ENCODE data around the gene NCAPD3.

NCAPD3 gene

DNA sequence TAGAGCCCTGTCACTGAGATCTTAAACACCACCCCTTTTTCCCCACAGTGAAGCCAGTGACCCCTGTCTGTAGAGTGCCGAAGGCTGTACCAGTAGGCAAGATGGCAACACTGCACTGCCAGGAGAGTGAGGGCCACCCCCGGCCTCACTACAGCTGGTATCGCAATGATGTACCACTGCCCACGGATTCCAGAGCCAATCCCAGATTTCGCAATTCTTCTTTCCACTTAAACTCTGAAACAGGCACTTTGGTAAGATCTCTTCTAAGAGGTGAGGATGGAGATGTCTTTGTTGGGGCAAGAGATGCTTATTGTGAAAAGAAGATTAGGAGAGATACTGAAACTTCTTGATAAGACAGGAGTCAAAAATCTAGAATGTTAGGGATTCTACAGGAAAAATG, 79.0 kb downstream of the NCAPD3 start:
- Mint-ChIP-seq H3K9me3 (no peaks in the 10 kb centered on the region), H3K27ac (no peak overlapping the region), H3K4me1 (peaks cover 15% of the 10 kb centered on the region), H3K27me3 (no peaks in the 10 kb centered on the region), H3K4me3 (no peak overlapping the region)
- no peak for DNase-seq
- ATAC-seq: no peak

DNA sequence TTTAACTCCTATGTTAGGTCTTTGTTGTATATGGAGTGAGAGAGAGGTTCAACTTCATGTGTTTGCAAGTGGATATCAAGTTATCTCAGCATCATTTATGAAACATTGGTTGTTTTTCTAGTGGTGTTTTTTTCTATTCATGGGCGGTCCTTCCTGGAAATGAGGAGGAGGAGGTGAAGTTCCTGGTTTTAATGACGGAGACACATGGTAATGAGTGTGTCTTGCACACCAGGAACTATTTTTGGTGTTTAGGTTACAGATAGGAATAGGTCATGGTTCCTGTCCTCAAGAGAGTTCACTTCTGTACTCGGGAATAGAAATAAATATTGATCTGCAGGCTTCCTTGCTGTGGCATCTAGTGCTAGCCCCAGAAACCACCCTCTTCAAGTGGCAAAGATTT, 80.0 kb downstream of the NCAPD3 start:
- Mint-ChIP-seq H3K4me1 (peaks cover 23% of the 10 kb centered on the region), H3K9me3 (no peaks in the 10 kb centered on the region), H3K4me3 (no peak overlapping the region), H3K27ac (no peak overlapping the region), H3K27me3 (no peaks in the 10 kb centered on the region)
- ATAC-seq (no peak), DNase-seq (no peak)

DNA sequence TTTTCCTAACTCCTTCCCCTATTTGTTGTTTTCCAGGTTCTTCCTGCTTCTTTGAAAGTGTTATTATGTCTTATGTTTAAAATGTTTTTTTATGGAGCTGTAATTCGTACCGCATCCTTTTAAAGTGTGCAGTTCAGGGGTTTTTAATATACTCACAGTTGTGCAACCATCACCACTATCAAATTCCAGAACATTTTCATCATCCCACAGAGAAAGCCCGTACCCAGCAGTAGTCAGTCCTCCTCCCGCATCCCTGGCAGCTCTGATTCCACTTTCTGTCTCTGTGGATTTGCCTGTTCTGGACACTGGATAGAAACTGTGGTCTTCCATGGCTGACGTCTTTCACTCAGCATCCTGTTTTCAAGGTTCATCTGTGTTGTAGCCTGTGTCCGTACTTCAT, 81.2 kb downstream of the NCAPD3 start:
- Mint-ChIP-seq H3K27ac (peak overlapping the region in 1 of 2 donors; percentile 37), H3K9me3 (no peaks in the 10 kb centered on the region), H3K4me3 (no peak overlapping the region), H3K4me1 (peaks cover 23% of the 10 kb centered on the region), H3K27me3 (no peaks in the 10 kb centered on the region)
- no peak for ATAC-seq
- no peak for DNase-seq

DNA sequence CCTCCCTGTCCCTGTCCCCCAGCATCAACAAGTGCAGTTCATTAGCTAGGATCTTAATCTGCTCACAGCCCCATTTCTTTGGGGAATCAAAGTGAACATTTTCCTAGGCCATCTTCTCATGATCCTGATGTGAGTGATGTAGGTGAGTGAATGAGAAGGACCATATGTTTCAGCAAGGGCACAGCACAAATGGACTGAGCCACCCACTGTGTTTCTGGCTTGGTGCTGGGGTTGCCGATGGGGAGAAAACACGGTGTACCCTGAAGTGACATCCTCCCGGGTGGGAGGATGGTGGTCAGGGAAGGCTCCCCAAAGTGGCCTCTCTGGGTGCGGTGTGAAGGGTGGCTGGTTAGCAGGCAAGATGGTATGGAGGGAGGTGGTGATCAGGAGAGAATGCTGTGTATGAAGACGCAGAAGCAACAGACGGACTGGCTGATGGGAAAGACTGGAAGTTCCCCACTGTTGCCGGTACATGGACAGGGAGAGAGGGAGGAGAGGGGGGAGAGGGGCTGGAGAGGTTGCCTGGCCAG, 82.7 kb downstream of the NCAPD3 start:
- no peaks in the 10 kb centered on the region for H3K9me3 Mint-ChIP-seq
- H3K27ac Mint-ChIP-seq: no peak overlapping the region
- peaks cover 23% of the 10 kb centered on the region for H3K4me1 Mint-ChIP-seq
- no peaks in the 10 kb centered on the region for H3K27me3 Mint-ChIP-seq
- DNase-seq (no peak), ATAC-seq (peak; percentile 10)
- H3K4me3 Mint-ChIP-seq: no peak overlapping the region

DNA sequence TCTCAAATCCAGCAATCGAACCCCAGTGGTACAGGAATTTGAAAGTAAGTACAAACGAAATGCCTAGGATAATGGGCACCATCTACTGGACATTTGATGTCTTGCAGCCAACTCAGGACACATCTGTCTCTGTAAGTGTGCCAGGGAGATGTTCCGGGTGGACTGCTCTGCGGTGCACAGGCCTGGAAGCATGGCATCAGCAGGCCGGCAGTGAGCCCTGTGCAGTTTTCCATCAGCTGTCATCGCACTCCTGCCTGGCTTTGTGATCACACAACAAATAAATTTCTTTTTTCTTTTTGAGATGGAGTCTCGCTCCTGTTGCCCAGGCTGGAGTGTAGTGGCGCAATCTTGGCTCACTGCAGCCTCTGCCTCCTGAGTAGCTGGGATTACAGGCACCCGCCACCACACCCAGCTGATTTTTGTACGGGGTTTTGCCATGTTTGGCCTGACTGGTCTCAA, 83.9 kb downstream of the NCAPD3 start:
- DNase-seq: peak; percentile 50 to 52
- ATAC-seq: peak; percentile 82
- H3K4me1 Mint-ChIP-seq: peaks cover 23% of the 10 kb centered on the region
- no peak overlapping the region for H3K27ac Mint-ChIP-seq
- no peaks in the 10 kb centered on the region for H3K27me3 Mint-ChIP-seq
- H3K4me3 Mint-ChIP-seq: no peak overlapping the region
- no peaks in the 10 kb centered on the region for H3K9me3 Mint-ChIP-seq

DNA sequence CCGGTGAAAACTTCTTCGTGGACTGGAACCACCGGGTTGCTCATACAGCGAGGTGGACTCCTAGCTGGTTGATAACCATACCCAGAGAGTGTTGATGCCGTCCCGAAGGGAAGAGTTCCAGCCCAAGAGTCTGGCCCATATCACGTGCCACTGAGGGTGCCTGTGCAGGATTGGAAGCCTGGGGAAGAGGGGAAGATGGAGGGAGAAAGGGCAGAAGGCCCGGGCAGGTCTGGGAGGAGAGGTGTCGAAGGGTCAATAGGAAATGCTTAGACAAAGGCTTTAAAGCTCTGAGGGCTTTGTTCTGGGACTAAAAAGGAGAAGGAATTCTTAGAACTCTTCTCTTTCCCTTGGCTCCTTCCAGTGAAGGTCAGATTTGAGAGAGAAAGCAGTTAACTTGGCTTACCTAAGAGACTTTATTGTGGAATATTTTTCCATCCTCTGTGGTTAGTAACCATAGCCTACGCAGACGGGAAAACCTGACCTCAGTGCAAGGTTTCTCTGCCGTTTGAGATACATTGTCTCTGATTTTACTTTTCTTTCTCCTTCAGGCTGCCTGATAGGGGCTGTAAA, 84.4 kb downstream of the NCAPD3 start:
- no peak for DNase-seq
- ATAC-seq: no peak
- H3K4me1 Mint-ChIP-seq: peaks cover 21% of the 10 kb centered on the region
- no peaks in the 10 kb centered on the region for H3K9me3 Mint-ChIP-seq
- no peaks in the 10 kb centered on the region for H3K27me3 Mint-ChIP-seq
- H3K4me3 Mint-ChIP-seq: no peak overlapping the region
- peak overlapping the region in 1 of 2 donors; percentile 22 for H3K27ac Mint-ChIP-seq

DNA sequence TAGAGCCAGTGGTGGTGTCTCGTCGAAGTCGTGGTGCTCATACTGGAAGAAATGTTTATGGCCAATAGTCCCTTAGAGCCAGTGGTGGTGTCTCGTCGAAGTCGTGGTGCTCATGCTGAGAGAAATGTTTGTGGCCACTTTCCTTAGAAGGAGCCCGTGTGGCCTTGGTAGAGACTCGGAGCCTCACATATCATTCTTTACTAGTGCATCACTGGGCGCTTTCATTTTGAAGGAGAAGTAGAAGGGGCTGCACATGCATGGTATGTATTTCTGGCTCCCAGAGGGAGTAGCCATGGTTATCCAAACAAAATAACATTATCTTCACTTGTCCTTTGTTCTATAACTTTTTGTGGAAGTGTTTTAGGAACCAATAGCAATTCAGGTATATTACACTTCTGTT, 85.4 kb downstream of the NCAPD3 start:
- Mint-ChIP-seq H3K9me3 (peaks cover 0 to 4% of the 10 kb centered on the region in 2 donors), H3K27ac (no peak overlapping the region), H3K4me1 (peaks cover 11% of the 10 kb centered on the region), H3K4me3 (no peak overlapping the region), H3K27me3 (no peaks in the 10 kb centered on the region)
- no peak for DNase-seq
- no peak for ATAC-seq

DNA sequence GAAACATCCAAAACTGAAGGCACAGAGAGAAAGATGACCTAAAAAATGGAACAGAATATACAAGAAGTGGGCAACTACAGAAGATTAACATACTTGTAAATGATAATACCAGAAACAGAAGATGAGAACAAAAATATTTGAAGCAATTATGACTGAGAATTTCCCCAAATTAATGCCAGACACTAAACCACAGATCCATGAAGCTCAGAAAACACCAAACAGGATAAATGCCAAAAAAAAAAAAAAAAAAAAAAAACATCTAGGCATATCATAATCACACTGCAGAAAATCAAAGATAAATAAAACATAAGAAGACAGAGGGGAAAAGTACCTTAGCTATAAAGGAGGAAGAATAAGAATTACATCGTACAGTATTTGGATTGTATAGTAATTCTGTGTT, 89.6 kb downstream of the NCAPD3 start:
- Mint-ChIP-seq H3K27ac (no peak overlapping the region), H3K27me3 (no peaks in the 10 kb centered on the region), H3K9me3 (peaks cover 15 to 20% of the 10 kb centered on the region in 2 donors), H3K4me1 (peaks cover 2% of the 10 kb centered on the region), H3K4me3 (no peak overlapping the region)
- ATAC-seq (no peak), DNase-seq (no peak)

DNA sequence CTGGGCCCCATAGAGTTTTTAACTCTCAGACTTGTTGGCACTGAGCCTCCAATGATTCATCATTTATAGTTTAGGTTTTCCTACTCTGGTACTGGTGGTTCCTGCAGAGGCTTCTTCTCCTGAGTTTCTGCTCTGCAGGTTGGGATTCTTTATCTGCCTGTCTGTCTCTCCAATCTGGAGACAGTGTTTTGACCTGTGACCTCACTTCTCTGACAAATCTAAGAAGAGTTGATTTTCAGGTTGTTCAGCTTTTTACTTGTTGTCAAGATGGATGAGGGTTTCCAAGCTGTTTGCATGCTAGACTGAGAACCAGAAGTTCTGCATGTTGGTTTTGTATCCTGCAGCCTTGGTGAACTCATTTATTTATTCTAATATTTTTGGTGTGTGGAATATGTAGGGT, 91.0 kb downstream of the NCAPD3 start:
- H3K27ac Mint-ChIP-seq: no peak overlapping the region
- ATAC-seq (no peak), DNase-seq (no peak)
- H3K9me3 Mint-ChIP-seq: peaks cover 15 to 20% of the 10 kb centered on the region in 2 donors
- no peaks in the 10 kb centered on the region for H3K27me3 Mint-ChIP-seq
- H3K4me3 Mint-ChIP-seq: no peak overlapping the region
- H3K4me1 Mint-ChIP-seq: no peaks in the 10 kb centered on the region

DNA sequence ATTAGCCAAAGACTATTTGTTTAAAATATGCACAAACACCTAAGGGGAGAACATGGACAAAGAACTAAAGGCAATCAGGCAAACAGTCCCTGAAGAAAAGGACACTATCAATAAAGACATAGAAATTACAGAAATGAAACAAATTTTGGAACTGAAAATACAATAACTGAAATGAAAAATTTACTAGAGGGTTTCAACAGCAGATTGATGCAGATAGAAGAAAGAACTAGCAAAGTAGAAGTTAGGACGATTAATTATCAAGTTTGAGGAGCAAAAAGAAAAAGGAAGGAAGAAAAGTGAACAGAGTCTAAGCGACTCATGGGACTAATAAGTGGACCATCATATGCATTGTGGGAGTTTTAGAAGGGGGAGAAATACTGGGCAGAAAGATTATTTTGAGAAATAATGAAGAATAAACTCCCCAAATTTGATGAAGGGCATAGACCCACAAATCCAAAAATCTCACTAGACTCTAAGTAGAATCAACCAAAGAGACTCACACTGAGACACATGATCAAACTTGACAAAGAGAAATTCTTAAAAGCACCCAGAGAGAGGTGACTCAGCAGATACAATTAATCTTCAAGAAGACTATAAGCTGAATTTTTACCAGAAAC, 92.0 kb downstream of the NCAPD3 start:
- ATAC-seq: no peak
- no peak overlapping the region for H3K27ac Mint-ChIP-seq
- DNase-seq: no peak
- H3K4me1 Mint-ChIP-seq: no peaks in the 10 kb centered on the region
- no peak overlapping the region for H3K4me3 Mint-ChIP-seq
- no peaks in the 10 kb centered on the region for H3K27me3 Mint-ChIP-seq
- peaks cover 15 to 20% of the 10 kb centered on the region in 2 donors for H3K9me3 Mint-ChIP-seq

DNA sequence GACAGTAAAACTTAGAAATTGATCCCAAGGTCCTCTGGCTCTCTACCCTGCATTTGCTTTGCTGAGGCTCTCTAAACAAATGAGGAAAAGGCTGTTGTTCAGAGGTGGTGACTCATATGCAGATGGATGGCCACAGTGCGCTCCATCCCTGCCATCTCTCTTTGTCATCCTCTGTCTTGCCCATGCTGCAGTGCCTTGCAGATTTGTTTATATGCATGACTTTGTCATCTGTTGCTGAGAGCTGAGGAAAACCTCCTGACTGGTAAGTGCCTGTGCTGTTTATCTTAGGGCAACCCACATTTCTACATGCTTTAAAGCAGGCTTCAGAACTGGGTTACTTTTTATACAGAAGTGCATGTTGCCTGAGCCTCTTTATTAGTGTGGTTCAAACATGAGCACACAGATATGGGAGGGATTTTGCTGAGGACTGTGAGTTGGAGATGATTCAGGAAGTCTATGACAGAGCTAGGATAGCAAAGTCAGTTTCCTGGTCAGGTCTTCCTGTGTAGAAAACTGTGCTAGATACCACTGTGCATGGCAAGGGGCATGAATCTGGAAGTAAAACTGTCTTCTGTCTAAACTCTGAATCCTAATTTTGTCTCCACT, 97.4 kb downstream of the NCAPD3 start:
- H3K9me3 Mint-ChIP-seq: peaks cover 5 to 7% of the 10 kb centered on the region in 2 donors
- peaks cover 39% of the 10 kb centered on the region for H3K27me3 Mint-ChIP-seq
- ATAC-seq (peak; percentile 55), DNase-seq (no peak)
- peaks cover 26% of the 10 kb centered on the region for H3K4me1 Mint-ChIP-seq
- no peak overlapping the region for H3K27ac Mint-ChIP-seq
- H3K4me3 Mint-ChIP-seq: no peak overlapping the region

DNA sequence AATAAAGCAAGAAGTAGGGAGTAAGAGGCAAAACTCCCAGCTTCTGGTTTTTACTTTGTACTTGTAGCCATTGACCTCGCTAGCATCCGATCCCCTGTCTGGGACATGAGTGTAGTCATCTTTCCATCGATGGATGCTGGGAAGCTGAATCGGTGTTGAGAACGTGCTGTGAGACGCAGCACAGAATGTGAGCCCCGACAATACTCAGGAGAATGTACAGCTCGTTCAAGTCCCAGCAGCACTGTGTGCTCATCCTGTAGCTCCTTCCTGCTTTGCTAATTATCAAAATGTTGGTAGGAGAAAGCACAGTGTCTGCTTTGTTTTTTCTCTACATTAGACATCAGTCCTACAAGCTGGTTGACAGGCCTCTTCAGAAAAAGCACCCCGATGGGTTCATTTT, 98.3 kb downstream of the NCAPD3 start:
- peaks cover 45% of the 10 kb centered on the region for H3K27me3 Mint-ChIP-seq
- H3K4me3 Mint-ChIP-seq: peak overlapping the region in 1 of 2 donors; percentile 15
- peaks cover 26% of the 10 kb centered on the region for H3K4me1 Mint-ChIP-seq
- H3K27ac Mint-ChIP-seq: no peak overlapping the region
- DNase-seq: no peak
- no peaks in the 10 kb centered on the region for H3K9me3 Mint-ChIP-seq
- ATAC-seq: no peak

DNA sequence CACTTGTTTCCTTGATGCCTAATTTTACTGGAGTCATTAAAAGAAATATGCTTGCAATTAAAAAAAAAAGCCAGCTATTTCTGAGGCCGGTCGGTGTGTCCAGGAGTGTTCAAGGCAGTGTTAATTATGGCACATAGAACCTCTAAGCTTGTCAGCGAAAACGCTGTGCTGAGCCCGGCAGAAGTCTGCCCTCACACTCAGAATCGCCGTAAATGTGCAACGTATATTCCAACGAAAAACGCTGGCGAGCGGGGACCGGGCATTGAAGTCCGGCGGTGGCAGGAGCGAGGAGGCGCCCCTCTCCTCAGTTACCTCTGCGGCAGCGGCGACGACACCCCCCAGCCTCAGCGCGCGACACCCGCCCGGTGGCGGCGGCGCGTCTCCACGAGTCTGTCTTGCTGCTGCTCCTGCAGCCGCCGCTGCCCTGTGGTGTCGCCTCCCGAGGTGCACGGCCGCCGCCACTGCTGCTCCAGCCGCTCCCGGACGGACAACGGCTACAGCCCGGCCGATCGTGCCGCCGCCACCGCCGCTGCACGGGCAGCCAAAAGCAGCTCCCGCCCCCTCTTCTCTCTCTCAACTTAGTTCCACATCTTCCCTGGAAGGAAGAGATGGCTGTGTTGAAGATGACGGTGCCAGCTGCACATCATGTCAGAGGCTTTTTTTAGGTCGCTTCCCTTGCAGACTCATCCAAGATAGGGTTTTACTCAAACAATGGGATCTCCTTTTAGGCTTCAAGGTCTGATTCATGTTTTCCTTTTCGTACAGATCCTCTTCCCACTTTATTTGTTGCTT, 98.9 kb downstream of the NCAPD3 start:
- peak; percentile 55 for ATAC-seq
- peaks cover 45% of the 10 kb centered on the region for H3K27me3 Mint-ChIP-seq
- H3K27ac Mint-ChIP-seq: no peak overlapping the region
- H3K9me3 Mint-ChIP-seq: no peaks in the 10 kb centered on the region
- H3K4me1 Mint-ChIP-seq: peaks cover 26% of the 10 kb centered on the region
- DNase-seq: peak in 1 of 2 donors; percentile 23
- H3K4me3 Mint-ChIP-seq: peak overlapping the region; percentile 50 to 81

DNA sequence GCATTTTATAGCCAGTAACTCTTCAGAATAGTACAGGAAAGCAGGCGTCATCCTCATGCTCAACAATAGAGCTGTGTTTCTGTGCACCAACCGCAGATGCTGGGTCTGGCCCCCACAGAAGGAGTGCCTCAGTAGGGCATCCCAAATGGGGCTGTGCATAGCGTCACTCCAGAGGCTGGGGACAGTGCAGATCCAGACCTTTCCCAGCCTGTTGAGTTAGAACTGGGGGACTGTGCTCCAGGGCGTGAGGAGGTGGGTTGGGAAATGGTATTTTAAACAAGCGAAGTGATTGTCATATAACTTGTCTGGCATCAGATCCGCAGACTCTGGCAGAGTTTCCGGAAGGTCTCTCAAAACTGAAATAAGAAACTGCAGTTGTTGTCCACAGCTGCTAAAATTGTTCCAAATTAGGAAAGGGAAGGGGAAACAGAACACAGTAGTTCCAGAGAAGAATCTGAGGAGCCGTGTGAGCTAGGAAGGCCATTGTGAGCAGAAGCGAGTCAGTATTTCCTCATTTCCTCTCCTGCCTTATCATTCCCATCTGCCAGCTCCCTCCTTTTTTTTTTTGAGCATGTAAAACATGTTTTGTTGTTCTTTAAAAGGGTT, 102.7 kb downstream of the NCAPD3 start:
- Mint-ChIP-seq H3K27me3 (peaks cover 45% of the 10 kb centered on the region), H3K4me1 (peaks cover 31% of the 10 kb centered on the region), H3K4me3 (no peak overlapping the region), H3K27ac (no peak overlapping the region), H3K9me3 (no peaks in the 10 kb centered on the region)
- DNase-seq (no peak), ATAC-seq (no peak)

DNA sequence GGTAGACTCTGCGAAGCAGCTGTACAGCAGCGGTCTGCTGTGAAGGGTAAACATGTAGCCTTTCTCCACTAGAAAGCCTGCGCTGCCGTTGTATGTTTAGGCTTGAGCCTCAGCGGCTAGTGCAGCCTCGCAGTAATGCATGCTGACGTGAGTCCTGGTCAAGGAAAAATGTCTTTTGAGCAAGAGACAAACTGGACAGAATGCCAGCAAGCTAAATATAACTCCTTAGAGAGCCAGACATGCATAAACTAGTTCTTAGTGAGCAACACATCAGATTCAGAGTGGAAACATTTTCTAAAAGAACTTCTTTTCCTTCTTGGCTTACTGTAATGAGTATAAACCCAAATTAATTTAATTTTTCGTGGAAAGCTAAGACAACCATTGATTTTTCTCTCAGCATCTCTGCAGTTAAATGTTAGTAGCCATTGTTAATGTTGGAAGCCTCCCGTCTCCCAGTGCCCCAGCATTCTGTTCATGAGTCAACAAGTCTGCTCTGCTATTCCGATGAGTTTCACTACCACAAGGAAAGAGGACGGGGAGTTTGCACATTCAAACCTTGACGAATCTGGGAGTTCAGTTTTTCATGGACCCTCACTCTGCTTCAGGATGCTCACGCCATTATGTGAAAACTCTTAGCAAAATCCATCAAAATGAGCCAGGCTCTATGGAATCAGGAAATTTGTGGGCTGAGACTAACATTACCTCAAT, 103.5 kb downstream of the NCAPD3 start:
- Mint-ChIP-seq H3K27me3 (peaks cover 39% of the 10 kb centered on the region), H3K4me3 (no peak overlapping the region), H3K4me1 (peaks cover 24% of the 10 kb centered on the region), H3K9me3 (no peaks in the 10 kb centered on the region), H3K27ac (no peak overlapping the region)
- no peak for DNase-seq
- no peak for ATAC-seq

Data from stimulated activated naive CD8-positive, alpha-beta T cell treated with anti-CD3 and anti-CD28 coated beads, Interleukin-15, amount 100 ng/mL, for 72 hours (primary cell).